HG03571 (cell line): ENCODE results near the gene RPGRIP1.
"Not testable (repeated sequence)": the region's sequence is repeated elsewhere in the genome, so short reads cannot be mapped to it uniquely, and the experiment has no call there.

Experiments
- ATAC-seq: cut with Tn5 transposase; IDR thresholded peaks from one replicate; pipeline ENCODE4 v1.9.1; 2021; ENCODE audit not compliant: unreplicated experiment

Gene RPGRIP1

GRCh38 chr14:21279783-21280182 is at the start of gene RPGRIP1:
Gene RPGRIP1, plus strand, starts transcription at chr14:21280083. Its CDS starts 7,894 bp downstream, at chr14:21287977.
- no peak for ATAC-seq

- ATAC-seq = no peak
Observed at GRCh38 chr14:21231020-21231652, 48.7 kb upstream of the RPGRIP1 start.

- ATAC-seq = no peak
Observed at GRCh38 chr14:21233457-21234076, 46.3 kb upstream of the RPGRIP1 start.

- no peak for ATAC-seq
Observed at GRCh38 chr14:21234112-21234511, 45.8 kb upstream of the RPGRIP1 start.

GRCh38 chr14:21236948-21237797 is 42.7 kb upstream of the RPGRIP1 start:
- ATAC-seq = no peak

GRCh38 chr14:21238823-21239518 is 40.9 kb upstream of the RPGRIP1 start:
- no peak for ATAC-seq

- no peak for ATAC-seq
Observed at GRCh38 chr14:21240417-21240816, 39.5 kb upstream of the RPGRIP1 start.

GRCh38 chr14:21241218-21241819 is 38.6 kb upstream of the RPGRIP1 start:
- no peak for ATAC-seq

- no peak for ATAC-seq
Observed at GRCh38 chr14:21244544-21244943, 35.3 kb upstream of the RPGRIP1 start.

GRCh38 chr14:21245813-21246212 is 34.1 kb upstream of the RPGRIP1 start:
- no peak for ATAC-seq

GRCh38 chr14:21248338-21248737 is 31.5 kb upstream of the RPGRIP1 start:
- ATAC-seq = no peak

GRCh38 chr14:21248739-21249411 is 31.0 kb upstream of the RPGRIP1 start:
- ATAC-seq = no peak

- no peak for ATAC-seq
Observed at GRCh38 chr14:21251215-21251614, 28.7 kb upstream of the RPGRIP1 start.

- ATAC-seq = no peak
Observed at GRCh38 chr14:21252149-21252548, 27.7 kb upstream of the RPGRIP1 start.

GRCh38 chr14:21255385-21256101 is 24.3 kb upstream of the RPGRIP1 start:
- no peak for ATAC-seq

GRCh38 chr14:21256102-21256447 is 23.8 kb upstream of the RPGRIP1 start:
- ATAC-seq = not testable (repeated sequence)

GRCh38 chr14:21256539-21257393 is 23.1 kb upstream of the RPGRIP1 start:
- no peak for ATAC-seq

GRCh38 chr14:21257394-21257909 is 22.4 kb upstream of the RPGRIP1 start:
- no peak for ATAC-seq
